ENCODE results near the gene LAYN. TPM values are rescaled to one million over a fixed set of nuclear protein-coding genes. Genes with fewer than 3 reads are reported as not detected.

Gene LAYN, protein sequence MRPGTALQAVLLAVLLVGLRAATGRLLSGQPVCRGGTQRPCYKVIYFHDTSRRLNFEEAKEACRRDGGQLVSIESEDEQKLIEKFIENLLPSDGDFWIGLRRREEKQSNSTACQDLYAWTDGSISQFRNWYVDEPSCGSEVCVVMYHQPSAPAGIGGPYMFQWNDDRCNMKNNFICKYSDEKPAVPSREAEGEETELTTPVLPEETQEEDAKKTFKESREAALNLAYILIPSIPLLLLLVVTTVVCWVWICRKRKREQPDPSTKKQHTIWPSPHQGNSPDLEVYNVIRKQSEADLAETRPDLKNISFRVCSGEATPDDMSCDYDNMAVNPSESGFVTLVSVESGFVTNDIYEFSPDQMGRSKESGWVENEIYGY
- total RNA-seq (2.2 and 2.3 TPM in 2 replicates), polyA plus RNA-seq (0.43 and 0.92 TPM in 2 replicates), polyA minus RNA-seq (0.78 and 1.6 TPM in 2 replicates), Bru-seq, nascent RNA (percentile 35 among the genes with signal in this experiment), BruChase-seq, experiment 1, labeled RNA remaining after a 6-hour chase (percentile 31 among the genes with signal in this experiment), BruChase-seq, experiment 2, labeled RNA remaining after a 2-hour chase (percentile 30 among the genes with signal in this experiment)
- 0.50 and 0.75 TPM in 2 replicates for polyA plus RNA-seq (2011; cell fraction: cytosol; rRNA removed)
- polyA plus RNA-seq (2011; cell fraction: nucleus; rRNA removed): 0.49 and 0.80 TPM in 2 replicates
- 0.42 and 1.0 TPM in 2 replicates for polyA plus RNA-seq (2012)
- polyA minus RNA-seq (2011; cell fraction: cytosol; rRNA and poly(A)+ RNA removed): not detected
- polyA minus RNA-seq (2011; cell fraction: nucleus; rRNA and poly(A)+ RNA removed): 0.34 and 1.4 TPM in 2 replicates
- long read RNA-seq, partial matches to known transcripts: 1 of 3 reads
- long read RNA-seq, other reads (novel, unspliced or antisense): 0 of 3 reads

DNA sequence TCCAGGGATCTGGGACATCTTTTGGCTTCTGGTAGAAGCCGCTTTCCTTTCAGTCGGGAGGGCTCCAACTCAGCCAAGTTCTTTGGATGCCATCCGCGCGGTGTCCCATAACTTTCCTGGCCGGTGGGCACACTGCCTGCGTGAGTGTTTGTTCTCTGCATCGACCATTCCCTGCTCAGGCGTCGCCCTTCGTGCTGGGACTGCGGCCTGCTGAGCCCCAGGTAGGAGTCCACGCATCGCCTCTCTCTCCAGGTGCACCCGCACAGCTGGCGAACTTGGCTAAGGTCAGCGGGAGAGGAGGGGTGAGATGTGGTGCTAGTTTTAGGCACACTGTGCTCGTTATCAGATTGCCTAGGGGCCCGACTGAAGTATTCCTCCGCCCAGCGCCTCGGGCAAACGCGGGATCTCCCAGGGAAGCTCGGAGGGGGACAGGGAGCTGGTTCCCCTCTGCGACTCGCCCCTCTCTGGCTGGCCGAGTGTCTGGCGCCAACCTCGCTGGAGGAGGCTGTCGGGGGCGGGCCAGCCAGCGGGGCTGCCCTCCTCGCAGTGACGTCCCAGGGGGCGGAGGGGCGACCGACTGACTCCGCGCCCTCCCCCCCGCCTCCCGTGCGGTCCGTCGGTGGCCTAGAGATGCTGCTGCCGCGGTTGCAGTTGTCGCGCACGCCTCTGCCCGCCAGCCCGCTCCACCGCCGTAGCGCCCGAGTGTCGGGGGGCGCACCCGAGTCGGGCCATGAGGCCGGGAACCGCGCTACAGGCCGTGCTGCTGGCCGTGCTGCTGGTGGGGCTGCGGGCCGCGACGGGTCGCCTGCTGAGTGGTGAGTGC lies at the start of gene LAYN:
Gene LAYN (plus strand): TSS at position 607 of the 823 bp plus-strand sequence. CDS start 124 bp downstream, at position 731.
- no peaks in the 10 kb centered on the region for H3K79me2 ChIP-seq (ENCODE audit: control insufficient read depth, insufficient read depth, low read length)
- H3K9me3 ChIP-seq (replicated peaks; ENCODE audit: control insufficient read depth, insufficient read depth, low read length): no peaks in the 10 kb centered on the region
- no TSS peak for BruUV-seq (replicated peaks)
- H3K27me3 ChIP-seq (ENCODE audit: control insufficient read depth in 2 of 2, insufficient read depth in 2 of 2, low read length in 2 of 2): peaks cover 47 to 60% of the 10 kb centered on the region in 2 experiments
- no peak within 1 kb of the TSS for H3K27ac ChIP-seq (ENCODE audit: insufficient read depth, low read depth, low read length)
- H3K4me1 ChIP-seq (ENCODE audit: control insufficient read depth, extremely low read depth, insufficient read depth, low read length): peaks cover 17% of the 10 kb centered on the region
- intact Hi-C loops (cut with micrococcal nuclease): loop anchor here (2.0 kb wide), 1 partner anchor 26 kb away; the partner anchor contains the start of gene HOATZ
- peak within 1 kb of the TSS; percentile 6 to 44 (median 38) for H3K4me3 ChIP-seq (replicated peaks in 1 of 3; ENCODE audit: insufficient read depth in 1 of 3, low read depth in 1 of 3, low read length in 3 of 3)
- no peaks in the 10 kb centered on the region for H3K9me1 ChIP-seq (replicated peaks; ENCODE audit: control insufficient read depth, extremely low read depth, insufficient read depth, low read length)
- H3K9ac ChIP-seq (replicated peaks; ENCODE audit: extremely low read depth, insufficient read depth, low read length): no peak within 1 kb of the TSS
- CTCF ChIA-PET: interaction anchor here (1.4 kb wide), 1 partner anchor 26 kb away, joined by 5 read pairs; the partner anchor contains the start of gene HOATZ
- H3K36me3 ChIP-seq (ENCODE audit: control insufficient read depth in 2 of 2, extremely low read depth in 1 of 2, insufficient read depth in 2 of 2, low read length in 2 of 2): no peaks in the 10 kb centered on the region
- dilution Hi-C loops (cut with MboI; ENCODE audit: extremely low pct_ligation_motif_present, low sequenced_read_pairs): no loop called here
- FAIRE-seq (no peak), DNase-seq (ENCODE audit: low read depth, low spot score) (no peak)
- POLR2A ChIA-PET: no interaction called here
- TF ChIP-seq MYC (IDR thresholded peaks at IDR 0.05; ENCODE audit: low read depth, low read length) (no peak), EZH2 (IDR thresholded peaks at IDR 0.05; ENCODE audit: borderline replicate concordance, low read depth, low read length, severe bottlenecking) (peak; percentile 48)
- peak within 1 kb of the TSS; percentile 81 for H2AFZ ChIP-seq (ENCODE audit: low read depth, low read length)
- H3K4me2 ChIP-seq (ENCODE audit: insufficient read depth, low read length): peak within 1 kb of the TSS; percentile 39
- no peaks in the 10 kb centered on the region for H4K20me1 ChIP-seq (replicated peaks; ENCODE audit: control insufficient read depth, extremely low read depth, insufficient read depth, low read length)

DNA sequence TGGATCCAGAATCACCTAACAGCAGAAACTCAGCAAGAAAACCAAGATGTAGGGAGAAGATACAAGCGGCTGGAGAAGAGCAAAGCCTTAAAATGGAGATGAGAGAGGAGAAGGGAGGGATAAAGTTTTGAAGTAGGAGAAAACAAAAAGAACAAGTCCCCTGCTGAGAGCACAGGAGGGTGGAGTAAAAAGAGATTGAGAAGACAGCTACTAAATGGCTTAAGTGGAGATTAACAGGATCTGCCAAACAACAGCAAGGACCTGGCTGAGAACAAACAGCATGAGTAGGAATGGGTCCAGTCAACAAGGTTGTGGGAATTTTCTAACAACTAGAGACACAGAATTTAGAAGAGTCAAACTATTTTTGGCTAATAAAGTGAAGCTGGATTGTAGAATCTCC lies 46.5 kb upstream of the LAYN start:
- BruUV-seq (replicated peaks): no TSS peak
- CTCF ChIA-PET: interaction anchor here (1.8 kb wide), 1 partner anchor 15 kb away, joined by 4 read pairs; no protein-coding TSS in a partner anchor
- POLR2A ChIA-PET: no interaction called here
- dilution Hi-C loops (cut with MboI; ENCODE audit: extremely low pct_ligation_motif_present, low sequenced_read_pairs): no loop called here
- H3K9me1 ChIP-seq (replicated peaks; ENCODE audit: control insufficient read depth, extremely low read depth, insufficient read depth, low read length): no peaks in the 10 kb centered on the region
- H3K4me1 ChIP-seq (ENCODE audit: control insufficient read depth, extremely low read depth, insufficient read depth, low read length): no peaks in the 10 kb centered on the region
- H3K4me3 ChIP-seq (replicated peaks in 1 of 3; ENCODE audit: insufficient read depth in 1 of 3, low read depth in 1 of 3, low read length in 3 of 3): no peak overlapping the region
- H3K4me2 ChIP-seq (ENCODE audit: insufficient read depth, low read length): no peak overlapping the region
- H3K36me3 ChIP-seq (ENCODE audit: control insufficient read depth in 2 of 2, extremely low read depth in 1 of 2, insufficient read depth in 2 of 2, low read length in 2 of 2): no peaks in the 10 kb centered on the region
- H3K79me2 ChIP-seq (ENCODE audit: control insufficient read depth, insufficient read depth, low read length): no peaks in the 10 kb centered on the region
- peaks cover 0 to 3% of the 10 kb centered on the region in 2 experiments for H3K27me3 ChIP-seq (ENCODE audit: control insufficient read depth in 2 of 2, insufficient read depth in 2 of 2, low read length in 2 of 2)
- intact Hi-C loops (cut with micrococcal nuclease): no loop called here
- no peaks in the 10 kb centered on the region for H4K20me1 ChIP-seq (replicated peaks; ENCODE audit: control insufficient read depth, extremely low read depth, insufficient read depth, low read length)
- no peak overlapping the region for H3K27ac ChIP-seq (ENCODE audit: insufficient read depth, low read depth, low read length)
- TF ChIP-seq POLR2A (IDR thresholded peaks at IDR 0.05; ENCODE audit: low read depth, low read length): no peak
- TF ChIP-seq POLR2AphosphoS5 (IDR thresholded peaks at IDR 0.05; ENCODE audit: insufficient read depth, low read depth, low read length): no peak
- TF ChIP-seq, protein P1, sequence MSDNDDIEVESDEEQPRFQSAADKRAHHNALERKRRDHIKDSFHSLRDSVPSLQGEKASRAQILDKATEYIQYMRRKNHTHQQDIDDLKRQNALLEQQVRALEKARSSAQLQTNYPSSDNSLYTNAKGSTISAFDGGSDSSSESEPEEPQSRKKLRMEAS (IDR thresholded peaks at IDR 0.05; ENCODE audit: insufficient read depth, insufficient read length): no peak
- TF ChIP-seq, protein P2, sequence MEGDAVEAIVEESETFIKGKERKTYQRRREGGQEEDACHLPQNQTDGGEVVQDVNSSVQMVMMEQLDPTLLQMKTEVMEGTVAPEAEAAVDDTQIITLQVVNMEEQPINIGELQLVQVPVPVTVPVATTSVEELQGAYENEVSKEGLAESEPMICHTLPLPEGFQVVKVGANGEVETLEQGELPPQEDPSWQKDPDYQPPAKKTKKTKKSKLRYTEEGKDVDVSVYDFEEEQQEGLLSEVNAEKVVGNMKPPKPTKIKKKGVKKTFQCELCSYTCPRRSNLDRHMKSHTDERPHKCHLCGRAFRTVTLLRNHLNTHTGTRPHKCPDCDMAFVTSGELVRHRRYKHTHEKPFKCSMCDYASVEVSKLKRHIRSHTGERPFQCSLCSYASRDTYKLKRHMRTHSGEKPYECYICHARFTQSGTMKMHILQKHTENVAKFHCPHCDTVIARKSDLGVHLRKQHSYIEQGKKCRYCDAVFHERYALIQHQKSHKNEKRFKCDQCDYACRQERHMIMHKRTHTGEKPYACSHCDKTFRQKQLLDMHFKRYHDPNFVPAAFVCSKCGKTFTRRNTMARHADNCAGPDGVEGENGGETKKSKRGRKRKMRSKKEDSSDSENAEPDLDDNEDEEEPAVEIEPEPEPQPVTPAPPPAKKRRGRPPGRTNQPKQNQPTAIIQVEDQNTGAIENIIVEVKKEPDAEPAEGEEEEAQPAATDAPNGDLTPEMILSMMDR (IDR thresholded peaks at IDR 0.05; ENCODE audit: extremely low read depth in 1 of 2, insufficient read depth in 1 of 2, low read depth in 1 of 2, low read length in 2 of 2): no peak
- no peaks in the 10 kb centered on the region for H3K9me3 ChIP-seq (replicated peaks; ENCODE audit: control insufficient read depth, insufficient read depth, low read length)
- DNase-seq (ENCODE audit: low read depth, low spot score) (no peak), FAIRE-seq (no peak)
- H2AFZ ChIP-seq (ENCODE audit: low read depth, low read length): no peak overlapping the region
- no peak overlapping the region for H3K9ac ChIP-seq (replicated peaks; ENCODE audit: extremely low read depth, insufficient read depth, low read length)
